ENCODE results near the gene MITF.

DNA sequence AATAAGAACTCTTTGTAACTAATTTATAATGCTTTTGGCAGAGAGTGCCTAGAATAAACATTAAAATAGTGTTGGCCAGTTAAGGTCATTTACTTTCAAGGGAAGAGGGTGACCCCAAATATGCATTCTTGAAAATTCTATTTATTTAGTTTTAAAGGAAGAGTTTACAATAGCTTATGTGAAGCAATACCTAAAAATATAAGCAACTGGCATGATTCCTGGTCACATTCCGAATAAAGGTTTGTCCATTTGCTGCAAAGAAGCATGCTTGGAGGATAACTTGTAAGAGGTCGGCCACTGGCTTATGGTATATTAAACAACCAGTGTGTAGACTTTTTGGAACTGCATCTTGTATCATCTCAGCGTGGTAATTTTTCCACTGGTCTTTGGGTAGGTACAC, 10.2 kb downstream of the MITF start:
- TF ChIP-seq, protein P1, sequence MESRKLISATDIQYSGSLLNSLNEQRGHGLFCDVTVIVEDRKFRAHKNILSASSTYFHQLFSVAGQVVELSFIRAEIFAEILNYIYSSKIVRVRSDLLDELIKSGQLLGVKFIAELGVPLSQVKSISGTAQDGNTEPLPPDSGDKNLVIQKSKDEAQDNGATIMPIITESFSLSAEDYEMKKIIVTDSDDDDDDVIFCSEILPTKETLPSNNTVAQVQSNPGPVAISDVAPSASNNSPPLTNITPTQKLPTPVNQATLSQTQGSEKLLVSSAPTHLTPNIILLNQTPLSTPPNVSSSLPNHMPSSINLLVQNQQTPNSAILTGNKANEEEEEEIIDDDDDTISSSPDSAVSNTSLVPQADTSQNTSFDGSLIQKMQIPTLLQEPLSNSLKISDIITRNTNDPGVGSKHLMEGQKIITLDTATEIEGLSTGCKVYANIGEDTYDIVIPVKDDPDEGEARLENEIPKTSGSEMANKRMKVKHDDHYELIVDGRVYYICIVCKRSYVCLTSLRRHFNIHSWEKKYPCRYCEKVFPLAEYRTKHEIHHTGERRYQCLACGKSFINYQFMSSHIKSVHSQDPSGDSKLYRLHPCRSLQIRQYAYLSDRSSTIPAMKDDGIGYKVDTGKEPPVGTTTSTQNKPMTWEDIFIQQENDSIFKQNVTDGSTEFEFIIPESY (IDR thresholded peaks at IDR 0.05; ENCODE audit: extremely low read depth, insufficient replicate concordance, low read length), result no peak
- TF ChIP-seq POLR2AphosphoS5 (IDR thresholded peaks at IDR 0.05; ENCODE audit: low read depth, low read length), result no peak
- TF ChIP-seq, protein P2, sequence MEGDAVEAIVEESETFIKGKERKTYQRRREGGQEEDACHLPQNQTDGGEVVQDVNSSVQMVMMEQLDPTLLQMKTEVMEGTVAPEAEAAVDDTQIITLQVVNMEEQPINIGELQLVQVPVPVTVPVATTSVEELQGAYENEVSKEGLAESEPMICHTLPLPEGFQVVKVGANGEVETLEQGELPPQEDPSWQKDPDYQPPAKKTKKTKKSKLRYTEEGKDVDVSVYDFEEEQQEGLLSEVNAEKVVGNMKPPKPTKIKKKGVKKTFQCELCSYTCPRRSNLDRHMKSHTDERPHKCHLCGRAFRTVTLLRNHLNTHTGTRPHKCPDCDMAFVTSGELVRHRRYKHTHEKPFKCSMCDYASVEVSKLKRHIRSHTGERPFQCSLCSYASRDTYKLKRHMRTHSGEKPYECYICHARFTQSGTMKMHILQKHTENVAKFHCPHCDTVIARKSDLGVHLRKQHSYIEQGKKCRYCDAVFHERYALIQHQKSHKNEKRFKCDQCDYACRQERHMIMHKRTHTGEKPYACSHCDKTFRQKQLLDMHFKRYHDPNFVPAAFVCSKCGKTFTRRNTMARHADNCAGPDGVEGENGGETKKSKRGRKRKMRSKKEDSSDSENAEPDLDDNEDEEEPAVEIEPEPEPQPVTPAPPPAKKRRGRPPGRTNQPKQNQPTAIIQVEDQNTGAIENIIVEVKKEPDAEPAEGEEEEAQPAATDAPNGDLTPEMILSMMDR (IDR thresholded peaks at IDR 0.05 in 2 of 3, conservative IDR thresholded peaks at IDR 0.05 in 1 of 3; ENCODE audit: borderline replicate concordance in 1 of 3, insufficient read depth in 1 of 3, low read depth in 2 of 3, low read length in 2 of 3), result no peak
- no peak for TF ChIP-seq ZNF274 (IDR thresholded peaks at IDR 0.05; ENCODE audit: low read depth, low read length)

All from HCT116 (cell line).